Right forelimb (tissue), 1 donor: ENCODE measurements around the gene IRGQ.
"Not testable (repeated sequence)": the region's sequence is repeated elsewhere in the genome, so short reads cannot be mapped to it uniquely, and the experiment has no call there.

Source experiments
- DNase-seq: peaks from one replicate; pipeline ENCODE4 v3.0.0-alpha.2; 2018

IRGQ gene

DNA sequence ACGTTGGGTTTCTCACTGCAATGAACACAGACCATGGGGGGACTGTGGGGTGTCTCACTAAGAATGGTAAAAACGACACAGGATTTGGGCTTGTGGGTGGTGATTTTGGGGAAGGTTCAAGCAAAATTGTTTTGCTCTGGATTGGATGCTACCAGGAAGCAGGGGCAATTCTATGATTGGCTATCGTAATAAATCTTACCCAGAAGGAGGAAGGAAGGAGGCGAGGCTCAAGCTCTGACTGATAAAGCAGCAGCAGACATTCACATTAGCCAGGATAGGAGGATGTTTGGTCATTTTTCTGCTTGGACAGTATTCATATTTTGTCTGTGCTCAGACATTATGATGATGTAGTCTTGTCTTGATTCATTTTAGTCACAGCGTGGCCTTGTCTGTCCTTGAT lies 1.9 kb upstream of the IRGQ start:
- no peak for DNase-seq

DNA sequence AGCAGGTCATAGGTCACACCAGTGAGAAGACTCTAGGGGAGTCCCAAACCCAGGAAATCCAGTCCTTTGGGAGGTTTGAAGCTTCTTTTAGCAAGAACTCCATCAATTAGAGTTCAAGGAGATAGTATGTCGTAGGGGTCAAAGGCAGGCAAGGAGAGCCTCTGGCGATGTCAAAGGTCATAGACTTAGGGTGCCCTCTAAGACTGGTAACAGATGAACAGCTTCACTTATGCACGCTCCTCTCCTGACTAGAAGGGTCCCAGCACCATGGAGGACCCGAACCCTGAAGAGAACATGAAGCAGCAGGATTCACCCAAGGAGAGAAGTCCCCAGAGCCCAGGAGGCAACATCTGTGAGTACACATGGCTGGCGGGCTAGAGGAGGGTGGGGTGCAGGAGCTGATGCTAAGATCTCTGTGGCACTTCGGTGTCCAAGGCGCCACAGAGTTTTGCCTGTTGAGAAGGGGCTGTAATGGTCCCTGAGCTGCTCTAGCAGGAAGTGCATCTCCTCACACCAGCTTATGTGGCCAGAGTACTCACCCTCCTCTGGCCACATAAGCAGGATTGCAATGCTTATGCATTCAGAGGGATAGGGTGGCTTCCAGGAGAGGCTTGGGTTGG lies 1.0 kb upstream of the IRGQ start:
- DNase-seq: no peak

DNA sequence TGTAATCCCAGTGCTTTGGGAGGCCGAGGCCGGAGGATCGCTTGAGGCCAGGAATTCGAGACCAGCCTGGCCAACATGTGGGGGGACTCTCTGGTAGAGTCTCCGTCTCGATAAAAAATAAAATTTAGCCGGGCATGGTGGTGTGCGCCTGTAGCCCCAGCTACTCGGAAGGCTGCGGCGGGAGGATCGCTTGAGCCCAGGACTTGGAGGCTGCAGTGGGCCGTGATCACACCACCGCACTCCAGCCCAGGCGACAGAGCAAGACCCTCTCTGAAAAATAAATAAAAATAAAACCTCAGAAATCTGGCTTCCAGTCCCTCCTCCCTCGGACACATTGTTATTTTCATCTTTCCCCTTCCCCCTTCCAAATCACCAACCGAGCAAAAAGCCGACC lies 332 bp downstream of the IRGQ start:
- no peak for DNase-seq

DNA sequence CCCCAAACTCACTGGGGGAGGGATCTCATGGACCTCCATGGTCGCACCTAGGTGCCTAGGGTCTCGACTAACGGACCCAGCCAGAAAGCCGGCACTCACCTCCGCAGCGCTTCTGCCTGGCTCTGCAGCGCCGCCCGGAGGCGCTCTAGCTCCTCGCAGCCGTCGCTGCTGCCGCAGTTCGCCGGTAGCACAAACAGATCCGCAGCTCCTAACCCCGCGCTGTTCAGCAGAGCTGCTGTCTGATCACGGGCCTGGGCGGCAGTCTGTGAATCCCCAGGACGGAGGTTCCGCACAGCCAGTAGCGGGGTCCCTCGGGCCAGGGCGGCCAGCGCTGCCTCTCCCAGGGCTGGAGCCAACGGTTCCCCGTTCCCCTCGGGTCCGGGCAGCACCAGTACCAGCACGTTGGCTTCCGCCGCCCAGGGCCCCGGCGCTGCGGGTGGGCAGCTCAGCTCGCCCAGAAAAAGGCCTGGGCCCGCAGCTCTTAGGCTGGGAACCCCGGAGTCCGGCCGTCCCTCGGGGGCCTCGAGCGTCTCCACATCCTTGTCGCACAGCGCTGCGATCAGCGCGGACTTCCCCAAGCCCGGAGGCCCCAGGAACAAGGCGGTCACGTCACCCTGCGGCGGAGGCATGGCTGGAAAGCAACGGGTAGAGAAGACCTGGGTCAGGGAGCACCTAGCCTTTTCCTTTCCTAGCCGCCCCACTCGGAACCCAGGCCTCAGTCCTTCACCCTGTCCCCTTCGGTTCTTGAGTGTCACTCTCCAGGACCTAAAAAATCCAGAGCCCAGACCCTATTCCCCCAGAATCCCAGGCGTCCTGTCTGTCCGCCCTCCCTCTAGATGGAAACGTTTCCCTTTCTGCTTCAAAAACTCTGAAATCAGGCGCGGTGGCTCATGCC lies 977 bp downstream of the IRGQ start:
- DNase-seq: peak; percentile 68

DNA sequence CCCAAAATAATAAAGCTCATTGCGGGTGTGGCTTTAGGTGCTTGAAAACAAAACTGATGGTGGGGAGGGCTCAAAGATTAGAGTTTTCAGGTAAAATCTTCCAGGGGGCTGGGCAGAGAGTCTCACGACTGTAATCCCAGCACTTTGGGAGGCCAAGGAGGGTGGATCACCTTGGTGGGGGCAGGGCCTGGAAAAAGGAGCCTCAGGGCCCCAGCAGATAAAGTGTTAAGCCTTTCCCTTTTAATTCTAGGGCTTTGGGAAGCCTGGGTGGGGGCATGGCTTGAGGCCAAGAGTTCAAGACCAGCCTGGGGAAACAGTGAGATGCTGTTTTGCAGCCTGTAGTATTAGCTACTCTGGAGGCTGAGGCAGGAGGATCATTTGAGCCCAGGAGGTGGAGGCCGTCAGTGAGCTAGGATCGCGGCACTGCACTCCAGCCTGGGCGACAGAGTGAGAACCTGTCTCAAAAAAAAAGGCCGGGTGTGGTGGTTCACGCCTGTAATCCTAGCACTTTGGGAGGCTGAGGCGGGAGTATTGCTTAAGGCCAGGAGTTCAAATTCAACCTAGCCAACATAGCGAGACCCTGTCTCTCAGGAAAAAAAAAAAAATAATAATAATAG lies 1.7 kb downstream of the IRGQ start:
- no peak for DNase-seq

DNA sequence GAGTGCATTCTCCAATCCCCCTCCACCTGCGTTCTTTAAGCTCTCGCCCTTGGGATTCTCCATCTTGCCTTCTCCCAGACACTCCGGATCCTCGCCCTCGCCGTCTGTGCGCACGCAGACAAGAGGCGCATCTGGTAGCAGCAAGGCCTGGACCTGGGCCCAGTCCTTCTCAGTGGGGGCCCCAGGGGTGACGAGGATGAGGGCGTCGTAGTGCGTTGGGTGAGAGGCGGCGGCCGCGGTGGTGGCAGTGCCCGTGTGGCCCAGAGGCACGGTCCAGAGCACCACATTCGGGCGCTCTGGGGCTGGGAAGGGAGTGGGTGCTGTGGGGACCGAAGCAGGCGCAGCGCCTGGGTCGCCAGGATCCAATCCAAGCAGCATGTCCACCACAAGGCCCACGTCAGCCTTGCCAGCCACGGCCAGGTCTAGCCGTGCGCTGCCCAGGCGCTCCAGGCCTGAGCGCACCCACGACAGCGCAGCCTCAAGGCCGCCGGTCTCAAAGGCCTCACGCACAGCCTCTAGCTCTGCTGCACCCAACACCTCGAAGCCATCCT lies 3.1 kb downstream of the IRGQ start:
- no peak for DNase-seq

DNA sequence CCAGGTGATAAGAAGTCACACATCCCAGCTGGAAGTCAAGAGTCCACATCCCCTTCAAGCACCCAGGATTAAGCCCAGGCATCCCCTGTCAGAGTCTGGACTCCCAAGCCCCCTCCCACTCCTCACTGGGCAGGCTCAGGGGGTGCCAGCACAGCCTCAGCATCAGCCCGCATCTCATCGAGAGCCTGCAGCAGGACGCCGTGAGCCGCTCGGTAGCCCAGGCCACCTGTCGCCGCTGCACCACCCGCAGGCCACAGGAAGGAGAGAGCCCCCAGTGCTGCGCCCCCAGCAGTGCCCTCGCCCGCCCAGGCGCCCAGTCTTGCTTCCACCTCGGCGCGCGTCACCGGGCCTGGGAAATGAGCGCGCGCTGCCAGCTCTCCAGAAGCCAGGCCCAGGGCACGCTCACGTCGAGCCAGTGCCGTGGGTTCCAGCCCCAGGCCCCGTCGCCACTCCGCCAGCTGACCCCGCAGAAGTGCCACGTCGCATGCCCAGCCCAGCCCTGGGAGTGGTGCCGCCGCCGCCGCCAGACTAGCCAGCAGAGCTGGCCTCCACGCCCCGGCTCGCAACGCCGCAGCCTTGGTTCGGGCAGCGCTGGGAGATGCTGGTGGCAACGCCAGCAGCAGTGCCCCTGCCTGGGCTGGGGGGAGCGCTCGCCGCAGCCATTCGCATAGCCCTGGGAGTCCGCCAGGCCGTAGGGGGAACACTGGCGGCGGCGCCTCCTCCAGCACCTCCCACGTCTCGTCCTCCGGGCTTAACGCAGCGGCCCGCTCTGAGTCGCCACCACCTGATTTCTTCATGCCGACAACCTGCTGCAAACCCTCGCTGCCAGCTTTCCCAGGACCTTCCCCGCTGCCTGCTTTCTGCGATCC lies 3.8 kb downstream of the IRGQ start:
- DNase-seq: no peak

DNA sequence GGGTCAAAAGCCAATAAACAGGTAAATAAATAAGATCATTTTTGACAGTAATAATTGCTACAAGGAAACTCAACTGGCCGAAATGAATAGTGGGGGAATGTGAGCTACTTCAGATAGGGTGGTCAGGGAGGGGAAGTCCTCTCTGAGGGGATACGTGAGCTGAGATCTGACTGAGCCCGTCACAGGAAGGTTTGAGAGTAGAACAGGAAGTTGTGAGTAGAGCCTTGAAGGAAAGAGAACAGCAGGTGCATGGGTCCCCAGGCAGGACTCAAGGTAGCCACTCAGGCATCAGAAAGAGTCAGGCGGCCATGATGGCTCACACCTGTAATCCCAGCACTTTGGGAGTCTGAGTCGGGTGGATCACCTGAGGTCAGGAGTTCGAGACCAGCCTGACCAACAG lies 6.3 kb downstream of the IRGQ start:
- DNase-seq: no peak

DNA sequence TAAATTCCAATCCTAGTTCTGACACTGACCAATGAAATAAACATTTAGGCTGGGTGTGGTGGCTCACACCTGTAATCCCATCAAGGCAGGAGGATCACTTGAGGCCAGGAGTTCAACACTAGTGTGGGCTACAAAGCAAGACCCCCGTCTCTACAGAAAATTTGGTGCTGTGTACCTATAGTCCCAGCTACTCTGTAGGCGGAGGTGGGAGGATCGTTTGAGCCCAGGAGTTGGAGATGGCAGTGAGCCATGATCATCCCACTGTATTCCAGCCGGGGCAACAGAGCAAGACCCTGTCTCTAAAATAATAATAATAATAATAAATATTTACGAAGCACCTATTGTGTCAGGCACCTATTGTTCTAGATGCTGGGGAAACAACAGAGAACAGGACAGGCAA lies 6.7 kb downstream of the IRGQ start:
- no peak for DNase-seq

DNA sequence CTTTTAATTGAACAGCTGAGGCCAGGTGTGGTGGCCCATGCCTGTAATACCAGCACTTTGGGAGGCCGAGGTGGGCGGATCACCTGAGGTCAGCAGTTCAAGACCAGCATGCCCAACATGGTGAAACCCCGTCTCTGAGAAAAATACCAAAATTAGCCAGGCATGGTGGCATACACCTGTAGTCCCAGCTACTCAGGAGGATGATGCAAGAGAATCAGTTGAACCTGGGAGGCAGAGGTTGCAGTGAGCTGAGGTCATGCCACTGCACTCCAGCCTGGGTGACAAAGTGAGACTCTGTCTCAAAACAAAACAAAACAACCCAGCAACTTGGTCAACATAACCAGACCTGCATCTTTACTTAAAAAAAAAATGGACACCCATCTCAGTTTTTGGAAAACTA lies 8.9 kb downstream of the IRGQ start:
- not testable (repeated sequence) for DNase-seq

DNA sequence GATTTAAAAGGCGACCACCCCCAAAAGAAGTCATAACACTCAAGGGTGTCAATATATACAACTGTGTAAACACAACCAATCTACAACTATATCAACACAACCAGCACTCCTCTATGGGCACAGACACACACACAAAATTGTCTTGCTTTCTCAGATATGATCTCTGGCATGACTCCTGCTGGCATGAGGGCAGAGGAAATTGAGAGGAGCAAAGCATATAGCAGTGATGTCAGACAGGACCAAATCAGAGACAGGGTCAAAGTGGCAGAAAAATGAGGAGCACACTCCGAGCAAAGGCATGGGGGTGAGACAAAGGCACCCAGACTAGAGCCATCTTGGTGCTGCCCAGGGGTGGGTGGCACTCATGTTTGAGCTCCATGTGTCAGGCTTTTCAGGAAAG lies 9.6 kb downstream of the IRGQ start:
- DNase-seq: no peak

DNA sequence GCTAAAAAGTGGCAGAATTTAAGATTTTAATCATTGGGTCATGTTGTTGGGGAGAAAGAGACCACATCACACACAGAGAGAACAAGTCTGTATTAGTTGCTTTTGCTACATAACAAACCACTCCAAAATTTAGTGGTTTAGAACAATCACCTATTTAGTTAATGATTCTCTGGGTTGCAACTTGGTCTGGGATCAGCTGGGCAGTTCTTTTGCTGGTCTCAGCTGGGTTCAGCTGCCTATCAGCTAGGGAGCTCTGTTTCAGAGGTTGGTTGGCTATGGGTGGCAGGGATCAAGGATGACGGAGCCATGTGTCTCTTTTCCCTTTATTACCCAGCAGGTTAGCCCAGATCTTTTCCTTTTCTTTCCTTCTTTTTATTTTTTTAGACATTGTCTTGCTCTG lies 11.4 kb downstream of the IRGQ start:
- DNase-seq: no peak

DNA sequence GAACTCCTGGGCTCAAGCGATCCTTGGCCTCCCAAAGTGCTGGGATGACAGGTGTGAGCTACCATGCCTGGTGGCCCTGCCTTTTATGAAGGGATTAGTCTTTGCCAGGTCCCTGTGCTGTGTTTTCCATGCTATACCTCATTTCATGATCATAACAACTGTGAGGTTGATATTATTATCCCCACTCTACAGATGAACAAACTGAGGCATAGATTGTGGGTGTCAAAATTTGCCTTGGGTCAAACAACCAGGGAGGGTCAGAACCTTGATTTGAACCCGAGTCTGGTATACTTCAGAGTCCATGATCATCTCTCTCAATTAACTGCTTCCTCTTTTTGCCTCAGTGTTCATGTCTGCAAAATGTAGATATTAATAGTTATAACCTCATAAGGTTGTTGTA lies 13.4 kb downstream of the IRGQ start:
- no peak for DNase-seq

DNA sequence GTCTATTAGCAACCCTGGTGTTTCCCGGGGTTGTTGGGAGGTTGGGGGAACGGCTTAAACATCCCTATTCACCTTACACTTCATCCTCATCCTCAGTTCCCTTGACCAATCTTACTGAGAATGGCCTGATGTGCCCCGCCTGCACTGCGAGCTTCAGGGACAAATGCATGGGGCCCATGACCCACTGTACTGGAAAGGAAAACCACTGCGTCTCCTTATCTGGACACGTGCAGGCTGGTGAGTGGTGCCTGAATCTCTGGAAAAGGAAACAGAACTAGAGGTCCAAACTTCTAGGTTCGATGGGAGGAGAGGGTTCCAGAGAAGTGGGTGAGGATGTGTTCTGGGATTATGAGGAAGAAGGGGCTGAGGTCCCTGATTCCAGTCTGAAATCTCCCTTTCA lies 14.5 kb downstream of the IRGQ start:
- DNase-seq: no peak

DNA sequence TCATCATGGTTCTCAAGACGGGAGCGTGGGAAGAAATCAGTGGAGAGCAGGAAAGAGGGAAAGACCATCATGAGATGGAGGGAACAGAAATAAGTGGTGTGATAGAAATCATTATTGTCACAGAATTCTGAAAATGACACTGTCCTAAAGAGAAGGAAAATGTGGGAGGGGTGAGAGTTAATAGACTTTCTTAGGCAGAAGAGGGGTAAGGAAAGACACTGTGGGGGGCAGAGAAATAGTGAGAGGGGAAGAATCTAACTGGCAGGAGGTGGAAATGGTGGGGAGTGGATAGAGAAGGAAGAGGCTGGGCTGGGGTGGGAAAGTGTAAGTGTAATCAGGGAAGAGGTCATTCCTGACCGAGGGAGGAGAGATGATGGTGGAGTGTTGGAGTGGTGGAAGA lies 17.1 kb downstream of the IRGQ start:
- DNase-seq: no peak

DNA sequence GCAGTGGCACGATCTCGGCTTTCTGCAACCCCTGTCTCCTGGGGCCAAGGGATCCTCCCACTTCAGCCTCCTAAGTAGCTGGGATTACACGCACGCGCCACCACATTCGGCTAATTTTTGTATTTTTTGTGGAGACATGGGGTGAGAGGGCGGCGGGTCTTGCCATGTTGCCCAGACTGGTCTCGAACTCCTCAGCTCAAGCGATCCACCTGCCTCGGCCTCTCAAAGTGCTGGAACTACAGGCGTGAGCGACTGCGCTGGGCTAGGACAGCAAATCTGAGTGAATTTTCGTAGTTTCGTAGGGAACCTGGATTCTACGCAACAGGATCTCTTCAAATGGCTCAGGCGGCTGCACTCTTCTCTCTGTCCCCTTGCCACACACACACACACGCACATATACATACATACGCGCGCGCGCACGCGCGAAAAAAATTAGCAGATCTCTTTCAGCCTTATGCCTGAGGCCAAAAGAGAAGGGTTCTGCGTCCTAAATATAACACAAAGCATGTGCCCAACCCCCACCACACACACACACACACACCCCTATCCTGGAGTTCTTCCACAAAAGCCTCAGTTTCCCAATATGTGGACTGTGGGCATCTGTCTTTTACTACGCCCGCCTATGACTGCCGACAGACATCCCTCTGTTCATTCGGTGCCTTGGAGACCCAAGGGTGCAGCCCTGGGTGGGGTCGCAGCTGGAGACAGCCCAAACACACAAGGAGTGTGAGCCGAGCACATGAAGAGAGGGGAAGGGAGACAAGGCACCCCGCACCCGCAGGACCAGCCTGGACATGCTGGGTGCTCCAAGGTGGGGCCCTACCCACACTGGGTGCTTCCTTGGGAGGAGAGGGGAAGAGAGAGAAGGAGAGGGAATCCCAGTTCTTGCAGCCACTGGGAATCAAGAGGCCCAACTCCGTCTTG lies 19.7 kb downstream of the IRGQ start:
- no peak for DNase-seq

DNA sequence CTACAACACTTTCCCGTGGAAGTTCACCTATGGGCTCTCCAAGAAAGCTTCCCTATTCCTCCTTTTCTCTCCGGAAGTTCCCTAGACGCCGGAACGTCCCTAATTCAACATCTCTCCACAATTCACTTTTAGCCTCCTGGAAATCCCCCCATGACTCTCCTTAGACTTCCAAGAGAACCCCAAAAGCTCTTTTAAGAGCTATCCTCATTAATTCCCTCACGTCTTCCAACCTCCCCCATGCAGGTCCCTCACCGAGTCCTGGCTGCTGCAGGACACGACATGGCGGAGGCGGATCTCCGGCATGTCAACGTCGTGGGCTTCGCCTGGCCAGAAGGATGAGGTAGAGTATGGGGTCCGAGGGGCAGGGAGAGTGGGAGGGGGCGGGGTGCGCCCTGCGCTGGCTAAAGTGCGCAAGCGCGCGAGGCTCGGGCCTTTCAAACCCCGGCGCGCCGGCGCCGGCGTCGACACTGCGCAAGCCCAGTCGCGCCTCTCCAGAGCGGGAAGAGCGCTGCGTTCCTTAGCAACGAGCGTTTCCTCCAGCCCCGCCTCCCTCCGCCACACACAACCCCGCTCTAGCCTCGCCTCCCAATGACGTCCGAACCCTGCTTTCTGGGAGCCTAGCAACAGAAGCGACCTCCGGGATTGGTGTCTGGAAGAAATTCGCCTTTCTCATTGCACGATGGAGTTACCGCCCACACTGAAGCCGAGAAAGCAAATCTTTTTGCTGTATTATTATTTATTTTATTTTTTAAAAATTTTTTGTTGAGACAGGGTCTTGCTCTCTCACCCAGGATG lies 20.6 kb downstream of the IRGQ start, which contains the start of the genes PINLYP and XRCC1:
Gene PINLYP, plus strand, starts transcription at position 646 of the 795 bp plus-strand sequence. CDS start 1,391 bp downstream, outside the sequence.
Gene XRCC1, minus strand, starts transcription at position 372 of the 795 bp plus-strand sequence. Its CDS starts 69 bp downstream, at position 303.
- peak; percentile 96 for DNase-seq

DNA sequence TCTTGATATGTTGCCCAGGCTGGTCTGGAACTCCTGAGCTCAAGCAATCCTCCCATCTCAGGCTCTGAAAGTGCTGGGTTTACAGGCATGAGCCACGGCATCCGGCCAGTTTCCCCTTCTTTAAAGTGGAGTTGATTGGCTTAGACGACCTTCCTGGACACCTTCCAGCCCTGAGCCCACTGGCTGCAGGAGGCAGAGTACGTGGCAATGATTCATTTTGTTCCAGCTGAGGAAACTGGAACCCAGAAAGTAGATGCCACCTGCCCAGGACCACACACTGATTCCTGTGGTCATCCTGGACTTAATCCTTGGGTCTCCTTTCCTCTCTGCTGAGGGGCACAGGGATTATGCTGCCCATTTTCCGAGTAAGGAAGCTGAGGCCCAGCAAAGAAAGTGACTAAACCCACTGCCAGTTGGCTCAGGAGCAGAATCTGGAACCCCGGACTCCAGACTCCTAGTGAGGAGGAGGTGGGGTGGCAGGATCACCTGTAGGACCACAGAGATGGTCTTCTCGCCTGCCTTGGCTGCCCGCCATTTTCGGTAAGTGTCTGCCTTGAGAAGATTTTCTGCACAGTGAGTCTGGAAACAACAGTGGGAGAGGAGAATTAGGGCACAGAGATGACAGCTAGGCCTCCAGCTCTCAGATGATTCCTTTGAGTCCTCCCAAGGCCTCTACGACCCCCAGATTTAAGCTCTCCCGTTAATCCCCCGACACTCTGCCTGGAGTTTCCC lies 21.3 kb downstream of the IRGQ start:
- DNase-seq: no peak

DNA sequence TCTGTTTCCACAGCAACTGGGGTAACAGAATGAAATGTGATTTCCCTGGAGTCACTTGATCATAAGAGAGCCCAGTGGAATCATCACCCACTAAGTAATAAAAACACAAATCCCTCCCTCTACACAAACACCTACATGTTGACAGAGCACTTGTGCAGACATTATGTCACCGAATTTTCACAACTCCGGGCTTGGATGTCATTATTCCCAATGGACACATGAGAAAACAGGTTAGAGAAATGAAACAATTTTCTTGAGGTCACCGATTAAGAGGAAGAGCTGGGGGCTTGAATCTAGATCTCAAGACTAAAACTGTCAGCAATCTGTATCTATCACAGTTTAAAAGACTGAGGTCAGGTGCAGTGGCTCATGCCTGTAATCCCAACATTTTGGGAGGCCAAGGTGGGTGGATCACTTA lies 23.8 kb downstream of the IRGQ start:
- no peak for DNase-seq
